CD14-positive monocyte (primary cell): ENCODE measurements around the gene CCDC167. TPM values are rescaled to one million over a fixed set of nuclear protein-coding genes. Genes with fewer than 3 reads are reported as not detected.

ENCODE experiments used
- DNase-seq, 3 donors: peaks; one replicate each; pipeline ENCODE4 v3.0.0-alpha.2; 2011 to 2022
- H2AFZ ChIP-seq: 2 replicates; pipeline ENCODE4 v1.6.0; 2012; ENCODE audit warnings: mild to moderate bottlenecking, low read depth, low read length, inconsistent platforms; ENCODE audit not compliant: insufficient read depth, poor library complexity, severe bottlenecking
- H3K27ac ChIP-seq, 2 donors: 1 replicate in 1 of 2; 2 replicates in 1 of 2; pipeline ENCODE4 v1.5.1; 2012 to 2013; ENCODE audit warnings: low read length in 2 of 2, control low read depth in 1 of 2, inconsistent platforms in 1 of 2, low read depth in 1 of 2, mild to moderate bottlenecking in 1 of 2
- H3K27me3 ChIP-seq, 2 donors: one replicate each; pipeline versions ENCODE4 v1.6.0 to v1.6.1; 2011 to 2013; ENCODE audit warnings: low read length in 2 of 2; ENCODE audit not compliant: control insufficient read depth in 2 of 2, insufficient read depth in 2 of 2
- H3K36me3 ChIP-seq, 2 donors: replicated peaks in 1 of 2; 1 replicate in 1 of 2; 2 replicates in 1 of 2; pipeline versions ENCODE4 v1.5.1 to v1.6.1; 2012 to 2013; ENCODE audit warnings: low read length in 2 of 2, control low read depth in 1 of 2, inconsistent platforms in 1 of 2, mild to moderate bottlenecking in 1 of 2; ENCODE audit not compliant: insufficient read depth in 2 of 2, control insufficient read depth in 1 of 2
- H3K4me1 ChIP-seq, 2 donors: 1 replicate in 1 of 2; 2 replicates in 1 of 2; pipeline versions ENCODE4 v1.5.1 to v1.6.1; 2012 to 2013; ENCODE audit warnings: low read length in 2 of 2, control low read depth in 1 of 2, inconsistent platforms in 1 of 2, mild to moderate bottlenecking in 1 of 2, moderate library complexity in 1 of 2; ENCODE audit not compliant: insufficient read depth in 2 of 2, control insufficient read depth in 1 of 2
- H3K4me2 ChIP-seq: replicated peaks from 2 replicates; pipeline ENCODE3; 2012; ENCODE audit warnings: low read length, moderate library complexity, mild to moderate bottlenecking; ENCODE audit not compliant: poor library complexity, severe bottlenecking; ENCODE audit errors: extremely low read depth
- H3K4me3 ChIP-seq, 3 experiments: fragments of 200-600 bp in 1 of 3; sonication (generic) in 1 of 3; replicated peaks in 1 of 3; 1 replicate in 2 of 3; 2 replicates in 1 of 3; pipeline ENCODE4 v1.5.1; 2011 to 2013; ENCODE audit warnings: low read length in 3 of 3, mild to moderate bottlenecking in 3 of 3, control low read depth in 2 of 3, low read depth in 2 of 3, inconsistent platforms in 1 of 3, moderate library complexity in 1 of 3
- H3K79me2 ChIP-seq: 2 replicates; pipeline ENCODE4 v1.6.0; 2012; ENCODE audit warnings: mild to moderate bottlenecking, control low read depth, inconsistent platforms, low read length, moderate library complexity; ENCODE audit not compliant: insufficient read depth
- H3K9ac ChIP-seq: 2 replicates; pipeline ENCODE4 v1.6.0; 2017; ENCODE audit warnings: low read length, mild to moderate bottlenecking; ENCODE audit not compliant: insufficient read depth, poor library complexity, severe bottlenecking
- H3K9me3 ChIP-seq, 2 donors: replicated peaks in 1 of 2; 1 replicate in 1 of 2; 2 replicates in 1 of 2; pipeline versions ENCODE4 v1.5.1 to v1.6.1; 2012 to 2013; ENCODE audit warnings: low read length in 2 of 2, control low read depth in 1 of 2; ENCODE audit not compliant: control insufficient read depth in 1 of 2, insufficient read depth in 1 of 2
- H4K20me1 ChIP-seq: 2 replicates; pipeline ENCODE4 v1.6.0; 2012; ENCODE audit warnings: mild to moderate bottlenecking, low read length, control low read depth, moderate library complexity; ENCODE audit not compliant: insufficient read depth
- H3K27ac Mint-ChIP-seq, 7 donors: one replicate each; pipeline ENCODE4 v1.8.0; 2020; ENCODE audit warnings: mild to moderate bottlenecking in 7 of 7, mixed read lengths in 7 of 7, moderate library complexity in 6 of 7, inconsistent platforms in 2 of 7
- H3K27me3 Mint-ChIP-seq, 3 donors: one replicate each; pipeline ENCODE4 v1.8.0; 2021 to 2022; ENCODE audit warnings: low read depth in 3 of 3, mild to moderate bottlenecking in 3 of 3, mixed read lengths in 3 of 3, moderate library complexity in 3 of 3, inconsistent platforms in 1 of 3
- H3K36me3 Mint-ChIP-seq, 2 donors: one replicate each; pipeline ENCODE4 v1.8.0; 2020; ENCODE audit warnings: mixed read lengths in 2 of 2, inconsistent platforms in 1 of 2, mild to moderate bottlenecking in 1 of 2
- H3K4me1 Mint-ChIP-seq: one replicate; pipeline ENCODE4 v1.8.0; 2020; ENCODE audit warnings: mild to moderate bottlenecking, mixed read lengths
- H3K4me3 Mint-ChIP-seq, 2 donors: one replicate each; pipeline ENCODE4 v1.8.0; 2020; ENCODE audit warnings: mild to moderate bottlenecking in 2 of 2, mixed read lengths in 2 of 2, moderate library complexity in 1 of 2
- H3K9me3 Mint-ChIP-seq, 7 donors: one replicate each; pipeline ENCODE4 v1.8.0; 2020 to 2022; ENCODE audit warnings: mixed read lengths in 7 of 7, mild to moderate bottlenecking in 6 of 7, moderate library complexity in 6 of 7, inconsistent platforms in 2 of 7
- WGBS: methylation state at CpG from one replicate; pipeline ENCODE4 v1.1.5; 2013; ENCODE audit warnings: missing lambda C conversion rate; ENCODE audit not compliant: insufficient coverage; 5-methylcytosine and 5-hydroxymethylcytosine counted together
- intact Hi-C, 2 donors: fragments of 100-400 bp; cut with micrococcal nuclease; formaldehyde crosslinking; loops; one replicate each; pipeline versions ENCODE4 v1.15.0 to v1.15.1; 2023
- polyA minus RNA-seq: library from RNA; depleted of rRNA, polyadenylated mRNA; stranded (reverse); fragments of >200 nt; gene quantifications from 2 replicates; pipeline ENCODE4 v1.2.3, GENCODE V29; 2012
- polyA plus RNA-seq, 3 donors: library from polyadenylated mRNA; depleted of rRNA in 1 of 3; unstranded in 2 of 3; stranded (reverse) in 1 of 3; fragments of 300-500 nt in 2 of 3; fragments of >200 nt in 1 of 3; fragmentation: Illumina TruSeq in 2 of 3; gene quantifications; 1 replicate in 2 of 3; 2 replicates in 1 of 3; pipeline ENCODE4 v1.2.3, GENCODE V29; 2012 to 2021
- total RNA-seq, 12 experiments: library from RNA in 1 of 12; stranded (reverse) in 1 of 12; fragments of 120-200 nt in 1 of 12; gene quantifications; one replicate each; pipeline ENCODE4 v1.2.4 and lab custom pipeline; 2013 to 2026; ENCODE audit warnings: mixed read lengths in 6 of 12, inconsistent platforms in 1 of 12
- TF ChIP-seq, protein P1 (sequence below): fragments of 200-600 bp; IDR thresholded peaks from one replicate; pipeline ENCODE4 v1.8.0; 2022; ENCODE audit warnings: antibody characterized with exemption, mild to moderate bottlenecking

The CCDC167 gene
- total RNA-seq (2013): 9.5 TPM
- 10 to 100 TPM; 12.5 to 22.9 (median 20.7) TPM for polyA plus RNA-seq
- 2.6 and 5.5 TPM in 2 replicates for polyA minus RNA-seq
- total RNA-seq (lab: John Stamatoyannopoulos, UW): 0.34 to 1.9 (median 1.3) reads per million in 11 experiments

DNA sequence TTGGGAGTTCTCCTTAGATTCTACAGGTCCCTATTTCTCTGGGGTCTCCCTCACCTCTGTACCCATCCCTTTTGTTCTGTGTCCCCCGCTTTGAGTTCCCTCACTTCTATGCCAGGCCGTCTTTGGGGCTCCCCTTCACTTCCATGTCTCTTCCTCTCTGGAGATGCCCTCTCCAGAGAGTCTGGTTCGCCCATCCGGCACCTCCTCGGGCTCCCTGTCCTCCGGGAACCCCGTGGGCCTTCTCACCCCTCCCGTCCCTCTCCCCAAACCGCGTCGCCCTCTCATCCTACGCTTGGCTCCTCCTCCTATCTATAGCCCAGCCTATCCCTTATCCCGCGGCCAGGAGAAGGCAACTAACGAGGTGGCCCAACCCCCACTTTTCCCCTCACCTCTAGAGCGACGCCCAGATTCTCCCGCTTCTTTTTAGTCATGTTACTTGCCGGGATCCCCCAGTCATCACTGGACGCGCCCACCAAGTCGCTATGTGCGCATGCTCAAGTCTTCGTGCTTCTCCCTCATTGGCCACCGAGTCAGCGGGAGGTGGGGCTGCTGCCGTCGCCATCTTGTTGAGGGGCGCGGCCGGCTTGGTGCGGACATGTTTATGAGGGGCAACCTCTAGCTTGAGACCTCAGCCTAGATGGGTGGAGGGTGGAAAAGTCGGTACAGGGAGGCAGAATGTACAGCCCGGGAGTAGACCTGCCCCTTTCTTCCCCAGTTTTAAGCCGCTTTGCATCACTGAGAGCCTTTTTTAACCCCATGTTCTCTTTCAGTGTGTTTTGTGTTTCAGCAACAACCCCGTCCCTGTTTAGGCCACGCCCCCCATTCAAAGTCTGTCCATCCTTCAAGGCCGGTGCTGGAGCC lies at the start of gene CCDC167:
Gene CCDC167 (minus strand): TSS at position 461 of the 861 bp plus-strand sequence. CDS start 30 bp downstream, at position 431.
- H3K4me1 Mint-ChIP-seq: peaks cover 40% of the 10 kb centered on the region
- no peaks in the 10 kb centered on the region for H3K36me3 ChIP-seq
- H4K20me1 ChIP-seq: no peaks in the 10 kb centered on the region

DNA sequence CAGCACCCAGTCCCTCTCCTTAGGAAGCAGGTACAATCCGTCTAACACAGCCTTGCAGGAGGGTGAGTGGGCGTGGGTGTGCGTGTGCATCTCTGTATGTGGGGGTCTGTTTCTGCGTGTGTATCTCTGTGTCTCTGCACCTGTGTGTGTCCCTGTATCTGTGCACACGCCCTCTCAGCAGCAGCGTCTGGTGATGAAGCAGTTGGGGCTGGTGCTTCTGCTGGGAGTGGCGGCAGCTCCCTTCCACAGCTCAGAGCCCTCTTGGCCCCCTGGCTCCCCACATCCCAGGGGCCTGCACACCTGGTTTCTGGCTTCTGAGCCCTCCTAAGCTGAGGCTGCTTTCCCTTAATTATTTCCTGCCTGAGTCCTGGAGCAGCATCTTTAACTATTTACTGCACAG lies 49.5 kb upstream of the CCDC167 start:
- Histone ChIP-seq H2AFZ (no peak overlapping the region), H3K9me3 (no peaks in the 10 kb centered on the region), H3K4me1 (no peaks in the 10 kb centered on the region), H3K4me2 (no peak overlapping the region), H3K79me2 (no peaks in the 10 kb centered on the region), H3K36me3 (no peaks in the 10 kb centered on the region), H3K9ac (no peak overlapping the region), H4K20me1 (no peaks in the 10 kb centered on the region), H3K4me3 (no peak overlapping the region), H3K27me3 (peaks cover 0 to 14% of the 10 kb centered on the region in 2 donors), H3K27ac (no peak overlapping the region)
- Mint-ChIP-seq H3K27ac (peak overlapping the region in 1 of 7 donors; percentile 43), H3K27me3 (peaks cover 13 to 41% (median 16%) of the 10 kb centered on the region in 3 donors), H3K36me3 (no peaks in the 10 kb centered on the region), H3K9me3 (no peaks in the 10 kb centered on the region), H3K4me1 (peaks cover 8% of the 10 kb centered on the region), H3K4me3 (no peak overlapping the region)
- WGBS: 58% methylated on average over 4 of the region's 7 CpGs
- TF ChIP-seq, protein P1, sequence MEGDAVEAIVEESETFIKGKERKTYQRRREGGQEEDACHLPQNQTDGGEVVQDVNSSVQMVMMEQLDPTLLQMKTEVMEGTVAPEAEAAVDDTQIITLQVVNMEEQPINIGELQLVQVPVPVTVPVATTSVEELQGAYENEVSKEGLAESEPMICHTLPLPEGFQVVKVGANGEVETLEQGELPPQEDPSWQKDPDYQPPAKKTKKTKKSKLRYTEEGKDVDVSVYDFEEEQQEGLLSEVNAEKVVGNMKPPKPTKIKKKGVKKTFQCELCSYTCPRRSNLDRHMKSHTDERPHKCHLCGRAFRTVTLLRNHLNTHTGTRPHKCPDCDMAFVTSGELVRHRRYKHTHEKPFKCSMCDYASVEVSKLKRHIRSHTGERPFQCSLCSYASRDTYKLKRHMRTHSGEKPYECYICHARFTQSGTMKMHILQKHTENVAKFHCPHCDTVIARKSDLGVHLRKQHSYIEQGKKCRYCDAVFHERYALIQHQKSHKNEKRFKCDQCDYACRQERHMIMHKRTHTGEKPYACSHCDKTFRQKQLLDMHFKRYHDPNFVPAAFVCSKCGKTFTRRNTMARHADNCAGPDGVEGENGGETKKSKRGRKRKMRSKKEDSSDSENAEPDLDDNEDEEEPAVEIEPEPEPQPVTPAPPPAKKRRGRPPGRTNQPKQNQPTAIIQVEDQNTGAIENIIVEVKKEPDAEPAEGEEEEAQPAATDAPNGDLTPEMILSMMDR: no peak
- no peak for DNase-seq
- intact Hi-C loops: no loop called here

More for the DNA sequence above, at the start of gene CCDC167:
- Histone ChIP-seq H3K4me2 (peak within 1 kb of the TSS; percentile 91), H3K4me3 (peak within 1 kb of the TSS; percentile 65 to 96 (median 77)), H2AFZ (peak within 1 kb of the TSS; percentile 98), H3K4me1 (peaks cover 10 to 36% of the 10 kb centered on the region in 2 donors), H3K79me2 (no peaks in the 10 kb centered on the region), H3K9ac (peak within 1 kb of the TSS; percentile 72), H3K9me3 (no peaks in the 10 kb centered on the region), H3K27ac (peak within 1 kb of the TSS in 1 of 2 donors; percentile 80), H3K27me3 (no peaks in the 10 kb centered on the region)
- DNase-seq: peak; percentile 89 to 95 (median 92)
- peak within 1 kb of the TSS; percentile 99 to 100 for H3K4me3 Mint-ChIP-seq
- peak within 1 kb of the TSS; percentile 62 to 97 (median 94) for H3K27ac Mint-ChIP-seq
- no peaks in the 10 kb centered on the region for H3K36me3 Mint-ChIP-seq
- peaks cover 4 to 9% (median 5%) of the 10 kb centered on the region in 3 donors for H3K27me3 Mint-ChIP-seq
- TF ChIP-seq, protein P1: no peak
- H3K9me3 Mint-ChIP-seq: no peaks in the 10 kb centered on the region
- intact Hi-C loops: loop anchor here in 1 of 2 donors (5.0 kb wide), 1 partner anchor 67 kb away; the partner anchor contains the start of gene CMTR1
- WGBS: 1% methylated on average over 33 of the region's 38 CpGs
